ENCODE data around the gene TADA2A.

DNA sequence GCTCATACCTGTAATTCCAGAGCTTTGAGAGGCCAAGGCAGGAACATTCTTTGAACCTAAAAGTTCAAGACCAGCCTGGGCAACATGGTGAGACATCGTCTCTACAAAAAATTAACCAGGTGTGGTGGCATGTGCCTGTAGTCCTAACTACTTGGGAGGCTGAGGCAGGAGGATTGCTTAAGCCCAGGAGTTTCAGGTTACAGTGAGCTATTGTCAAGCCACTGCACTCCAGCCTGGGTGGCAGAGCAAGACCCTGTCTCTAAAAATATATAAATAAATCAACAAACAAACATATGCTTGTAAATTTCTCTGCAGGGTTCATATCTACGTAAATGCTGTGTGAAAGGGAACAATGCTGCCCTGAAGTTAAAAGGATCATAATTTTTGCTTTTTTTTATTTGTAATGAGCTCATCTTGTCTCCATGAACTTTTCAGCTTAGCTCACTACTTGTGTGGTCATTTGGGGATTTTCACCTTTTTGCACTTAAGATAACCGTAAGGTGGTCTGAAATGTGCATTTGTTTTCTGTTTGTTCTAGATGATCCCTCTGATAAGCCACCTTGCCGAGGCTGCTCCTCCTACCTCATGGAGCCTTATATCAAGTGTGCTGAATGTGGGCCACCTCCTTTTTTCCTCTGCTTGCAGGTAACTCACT is 16.4 kb downstream of the TADA2A start:
- TF ChIP-seq, protein P1, sequence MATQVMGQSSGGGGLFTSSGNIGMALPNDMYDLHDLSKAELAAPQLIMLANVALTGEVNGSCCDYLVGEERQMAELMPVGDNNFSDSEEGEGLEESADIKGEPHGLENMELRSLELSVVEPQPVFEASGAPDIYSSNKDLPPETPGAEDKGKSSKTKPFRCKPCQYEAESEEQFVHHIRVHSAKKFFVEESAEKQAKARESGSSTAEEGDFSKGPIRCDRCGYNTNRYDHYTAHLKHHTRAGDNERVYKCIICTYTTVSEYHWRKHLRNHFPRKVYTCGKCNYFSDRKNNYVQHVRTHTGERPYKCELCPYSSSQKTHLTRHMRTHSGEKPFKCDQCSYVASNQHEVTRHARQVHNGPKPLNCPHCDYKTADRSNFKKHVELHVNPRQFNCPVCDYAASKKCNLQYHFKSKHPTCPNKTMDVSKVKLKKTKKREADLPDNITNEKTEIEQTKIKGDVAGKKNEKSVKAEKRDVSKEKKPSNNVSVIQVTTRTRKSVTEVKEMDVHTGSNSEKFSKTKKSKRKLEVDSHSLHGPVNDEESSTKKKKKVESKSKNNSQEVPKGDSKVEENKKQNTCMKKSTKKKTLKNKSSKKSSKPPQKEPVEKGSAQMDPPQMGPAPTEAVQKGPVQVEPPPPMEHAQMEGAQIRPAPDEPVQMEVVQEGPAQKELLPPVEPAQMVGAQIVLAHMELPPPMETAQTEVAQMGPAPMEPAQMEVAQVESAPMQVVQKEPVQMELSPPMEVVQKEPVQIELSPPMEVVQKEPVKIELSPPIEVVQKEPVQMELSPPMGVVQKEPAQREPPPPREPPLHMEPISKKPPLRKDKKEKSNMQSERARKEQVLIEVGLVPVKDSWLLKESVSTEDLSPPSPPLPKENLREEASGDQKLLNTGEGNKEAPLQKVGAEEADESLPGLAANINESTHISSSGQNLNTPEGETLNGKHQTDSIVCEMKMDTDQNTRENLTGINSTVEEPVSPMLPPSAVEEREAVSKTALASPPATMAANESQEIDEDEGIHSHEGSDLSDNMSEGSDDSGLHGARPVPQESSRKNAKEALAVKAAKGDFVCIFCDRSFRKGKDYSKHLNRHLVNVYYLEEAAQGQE (IDR thresholded peaks at IDR 0.05; ENCODE audit: low read depth): no peak
- no peak for TF ChIP-seq CTCF (IDR thresholded peaks at IDR 0.05 in 2 of 3, conservative IDR thresholded peaks at IDR 0.05 in 1 of 3; ENCODE audit: borderline replicate concordance in 1 of 3, insufficient read depth in 1 of 3, low read depth in 2 of 3, low read length in 2 of 3)
- no peak for TF ChIP-seq EZH2phosphoT487 (IDR thresholded peaks at IDR 0.05; ENCODE audit: borderline replicate concordance)
- TF ChIP-seq ZNF274 (IDR thresholded peaks at IDR 0.05; ENCODE audit: low read depth, low read length): no peak
- no peak for TF ChIP-seq POLR2AphosphoS5 (IDR thresholded peaks at IDR 0.05; ENCODE audit: low read depth, low read length)
- TF ChIP-seq EZH2 (IDR thresholded peaks at IDR 0.05): no peak
- TF ChIP-seq EGR1 (IDR thresholded peaks at IDR 0.05; ENCODE audit: low read depth): no peak
- no peak for TF ChIP-seq RAD21 (IDR thresholded peaks at IDR 0.05; ENCODE audit: low read depth)
- no peak for TF ChIP-seq CEBPB (IDR thresholded peaks at IDR 0.05; ENCODE audit: low read depth)
- TF ChIP-seq, protein P2, sequence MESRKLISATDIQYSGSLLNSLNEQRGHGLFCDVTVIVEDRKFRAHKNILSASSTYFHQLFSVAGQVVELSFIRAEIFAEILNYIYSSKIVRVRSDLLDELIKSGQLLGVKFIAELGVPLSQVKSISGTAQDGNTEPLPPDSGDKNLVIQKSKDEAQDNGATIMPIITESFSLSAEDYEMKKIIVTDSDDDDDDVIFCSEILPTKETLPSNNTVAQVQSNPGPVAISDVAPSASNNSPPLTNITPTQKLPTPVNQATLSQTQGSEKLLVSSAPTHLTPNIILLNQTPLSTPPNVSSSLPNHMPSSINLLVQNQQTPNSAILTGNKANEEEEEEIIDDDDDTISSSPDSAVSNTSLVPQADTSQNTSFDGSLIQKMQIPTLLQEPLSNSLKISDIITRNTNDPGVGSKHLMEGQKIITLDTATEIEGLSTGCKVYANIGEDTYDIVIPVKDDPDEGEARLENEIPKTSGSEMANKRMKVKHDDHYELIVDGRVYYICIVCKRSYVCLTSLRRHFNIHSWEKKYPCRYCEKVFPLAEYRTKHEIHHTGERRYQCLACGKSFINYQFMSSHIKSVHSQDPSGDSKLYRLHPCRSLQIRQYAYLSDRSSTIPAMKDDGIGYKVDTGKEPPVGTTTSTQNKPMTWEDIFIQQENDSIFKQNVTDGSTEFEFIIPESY (IDR thresholded peaks at IDR 0.05; ENCODE audit: extremely low read depth, insufficient replicate concordance, low read length): no peak
- TF ChIP-seq POLR2A (IDR thresholded peaks at IDR 0.05; ENCODE audit: borderline replicate concordance, extremely low read depth, insufficient read depth, insufficient read length): no peak
